Panc1 (cell line): ENCODE data around the gene AQP1. TPM values are rescaled to one million over a fixed set of nuclear protein-coding genes. Genes with fewer than 3 reads are reported as not detected.

Experiments used
- ATAC-seq: fragments of 200-7000 bp; cut with Tn5 transposase; 2 replicates; pipeline ENCODE4 v1.9.1; 2020; ENCODE audit warnings: mild to moderate bottlenecking, moderate library complexity
- BruUV-seq: library from RNA; stranded (reverse); fragments of 400-500 nt; replicated peaks from 2 replicates; lab custom pipeline; 2021; lab: Mats Ljungman, UMichigan
- CTCF ChIA-PET: fragments of 300-600 bp; sonication (Branson Sonifier 250); formaldehyde crosslinking; loops from one replicate; lab custom pipeline; 2022; ENCODE audit warnings: antibody characterized with exemption; lab: Charles Lee
- POLR2A ChIA-PET: fragments of 300-600 bp; sonication (Branson Sonifier 250); formaldehyde crosslinking; loops from one replicate; lab custom pipeline; 2022; ENCODE audit warnings: antibody characterized with exemption; lab: Charles Lee
- DNase-seq: peaks from one replicate; pipeline ENCODE4 v3.0.0-alpha.2; 2010; ENCODE audit warnings: low read depth, low spot score
- H3K27ac ChIP-seq: 2 replicates; pipeline ENCODE4 v1.5.1; 2011; ENCODE audit warnings: mild to moderate bottlenecking, low read length, inconsistent platforms
- H3K27me3 ChIP-seq: fragments of 200-500 bp; sonication (Bioruptor generic); 2 replicates; pipeline ENCODE4 v1.6.0; 2014; ENCODE audit warnings: low read length, inconsistent platforms; ENCODE audit not compliant: control insufficient read depth, insufficient read depth
- H3K36me3 ChIP-seq: fragments of 200-500 bp; sonication (Bioruptor generic); 2 replicates; pipeline ENCODE4 v1.5.1; 2014; ENCODE audit warnings: inconsistent platforms, mild to moderate bottlenecking, low read length, moderate library complexity; ENCODE audit not compliant: control insufficient read depth, insufficient read depth
- H3K4me1 ChIP-seq: 2 replicates; pipeline ENCODE4 v1.5.1; 2011; ENCODE audit warnings: inconsistent platforms, mild to moderate bottlenecking, low read length, moderate library complexity; ENCODE audit not compliant: control insufficient read depth, insufficient read depth
- H3K4me3 ChIP-seq, 2 experiments: 2 replicates each; pipeline ENCODE4 v1.5.1; 2011 to 2012; ENCODE audit warnings: low read depth in 2 of 2, low read length in 2 of 2, mild to moderate bottlenecking in 2 of 2, inconsistent platforms in 1 of 2, moderate library complexity in 1 of 2
- H3K9me3 ChIP-seq: fragments of 200-500 bp; sonication (Bioruptor generic); 2 replicates; pipeline ENCODE4 v1.5.1; 2014; ENCODE audit warnings: low read depth, mild to moderate bottlenecking, inconsistent platforms, low read length, moderate library complexity; ENCODE audit not compliant: control insufficient read depth, insufficient read depth
- POLR2AphosphoS5 ChIP-seq: IDR thresholded peaks from 2 replicates; pipeline ENCODE4 v1.6.1; 2012; ENCODE audit warnings: mild to moderate bottlenecking, low read depth, low read length, moderate library complexity
- SIN3A ChIP-seq: IDR thresholded peaks from 2 replicates; pipeline ENCODE4 v1.6.1; 2012; ENCODE audit warnings: low read depth, mild to moderate bottlenecking, low read length, moderate library complexity, borderline replicate concordance; ENCODE audit not compliant: insufficient read depth
- TCF7L2 ChIP-seq: IDR thresholded peaks from 2 replicates; pipeline ENCODE4 v1.6.1; 2011; ENCODE audit warnings: mild to moderate bottlenecking, low read depth, low read length, inconsistent platforms
- in situ Hi-C: cut with HindIII; loops from 2 replicates; pipeline ENCODE4 v1.10.0; 2016; ENCODE audit warnings: low sequenced_read_pairs, low pct_unique_long_range_greater_than_20kb
- intact Hi-C: fragments of 100-400 bp; cut with micrococcal nuclease; formaldehyde crosslinking; loops from one replicate; pipeline ENCODE4 v1.10.0; 2022; ENCODE audit not compliant: unreplicated experiment
- total RNA-seq: library from RNA; stranded (reverse); gene quantifications from one replicate; pipeline ENCODE4 v1.2.1, GENCODE V29; 2021; ENCODE audit not compliant: unreplicated experiment
- TF ChIP-seq, protein P1 (sequence below): fragments of 450-650 bp; IDR thresholded peaks from 2 replicates; pipeline ENCODE4 v1.5.1; 2017; ENCODE audit warnings: mild to moderate bottlenecking
- TF ChIP-seq, protein P2 (sequence below), 2 experiments: IDR thresholded peaks; 2 replicates each; pipeline ENCODE4 v1.6.1; 2011 to 2012; ENCODE audit warnings: low read depth in 2 of 2, control low read depth in 1 of 2, low read length in 1 of 2, mild to moderate bottlenecking in 1 of 2, moderate library complexity in 1 of 2; ENCODE audit not compliant: insufficient read depth in 1 of 2

Gene AQP1
- total RNA-seq, 1 experiment from 2014 or later: 0.57 TPM

DNA sequence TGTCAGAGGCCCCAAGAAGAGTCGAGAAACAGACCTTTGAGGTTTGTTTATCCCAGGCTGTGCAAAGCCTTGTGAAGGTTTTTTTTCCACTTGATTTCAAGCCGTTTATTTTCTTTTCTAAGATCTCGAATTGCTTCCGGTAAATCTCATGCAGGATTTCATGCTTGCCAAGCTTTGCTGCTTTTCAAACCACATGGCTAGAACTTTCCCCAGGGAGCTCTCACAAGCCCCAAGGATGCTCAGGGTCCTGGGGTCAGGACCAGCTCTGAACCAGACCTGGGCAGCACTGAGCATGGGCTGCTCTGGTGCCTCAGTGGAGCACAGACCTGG lies 48.0 kb upstream of the AQP1 start:
- Histone ChIP-seq H3K4me1 (no peaks in the 10 kb centered on the region), H3K4me3 (no peak overlapping the region), H3K27me3 (no peaks in the 10 kb centered on the region), H3K27ac (no peak overlapping the region), H3K36me3 (no peaks in the 10 kb centered on the region), H3K9me3 (no peaks in the 10 kb centered on the region)
- no TSS peak for BruUV-seq
- TF ChIP-seq SIN3A (no peak), POLR2AphosphoS5 (no peak), TCF7L2 (no peak)
- TF ChIP-seq, protein P1, sequence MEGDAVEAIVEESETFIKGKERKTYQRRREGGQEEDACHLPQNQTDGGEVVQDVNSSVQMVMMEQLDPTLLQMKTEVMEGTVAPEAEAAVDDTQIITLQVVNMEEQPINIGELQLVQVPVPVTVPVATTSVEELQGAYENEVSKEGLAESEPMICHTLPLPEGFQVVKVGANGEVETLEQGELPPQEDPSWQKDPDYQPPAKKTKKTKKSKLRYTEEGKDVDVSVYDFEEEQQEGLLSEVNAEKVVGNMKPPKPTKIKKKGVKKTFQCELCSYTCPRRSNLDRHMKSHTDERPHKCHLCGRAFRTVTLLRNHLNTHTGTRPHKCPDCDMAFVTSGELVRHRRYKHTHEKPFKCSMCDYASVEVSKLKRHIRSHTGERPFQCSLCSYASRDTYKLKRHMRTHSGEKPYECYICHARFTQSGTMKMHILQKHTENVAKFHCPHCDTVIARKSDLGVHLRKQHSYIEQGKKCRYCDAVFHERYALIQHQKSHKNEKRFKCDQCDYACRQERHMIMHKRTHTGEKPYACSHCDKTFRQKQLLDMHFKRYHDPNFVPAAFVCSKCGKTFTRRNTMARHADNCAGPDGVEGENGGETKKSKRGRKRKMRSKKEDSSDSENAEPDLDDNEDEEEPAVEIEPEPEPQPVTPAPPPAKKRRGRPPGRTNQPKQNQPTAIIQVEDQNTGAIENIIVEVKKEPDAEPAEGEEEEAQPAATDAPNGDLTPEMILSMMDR: no peak
- TF ChIP-seq, protein P2, sequence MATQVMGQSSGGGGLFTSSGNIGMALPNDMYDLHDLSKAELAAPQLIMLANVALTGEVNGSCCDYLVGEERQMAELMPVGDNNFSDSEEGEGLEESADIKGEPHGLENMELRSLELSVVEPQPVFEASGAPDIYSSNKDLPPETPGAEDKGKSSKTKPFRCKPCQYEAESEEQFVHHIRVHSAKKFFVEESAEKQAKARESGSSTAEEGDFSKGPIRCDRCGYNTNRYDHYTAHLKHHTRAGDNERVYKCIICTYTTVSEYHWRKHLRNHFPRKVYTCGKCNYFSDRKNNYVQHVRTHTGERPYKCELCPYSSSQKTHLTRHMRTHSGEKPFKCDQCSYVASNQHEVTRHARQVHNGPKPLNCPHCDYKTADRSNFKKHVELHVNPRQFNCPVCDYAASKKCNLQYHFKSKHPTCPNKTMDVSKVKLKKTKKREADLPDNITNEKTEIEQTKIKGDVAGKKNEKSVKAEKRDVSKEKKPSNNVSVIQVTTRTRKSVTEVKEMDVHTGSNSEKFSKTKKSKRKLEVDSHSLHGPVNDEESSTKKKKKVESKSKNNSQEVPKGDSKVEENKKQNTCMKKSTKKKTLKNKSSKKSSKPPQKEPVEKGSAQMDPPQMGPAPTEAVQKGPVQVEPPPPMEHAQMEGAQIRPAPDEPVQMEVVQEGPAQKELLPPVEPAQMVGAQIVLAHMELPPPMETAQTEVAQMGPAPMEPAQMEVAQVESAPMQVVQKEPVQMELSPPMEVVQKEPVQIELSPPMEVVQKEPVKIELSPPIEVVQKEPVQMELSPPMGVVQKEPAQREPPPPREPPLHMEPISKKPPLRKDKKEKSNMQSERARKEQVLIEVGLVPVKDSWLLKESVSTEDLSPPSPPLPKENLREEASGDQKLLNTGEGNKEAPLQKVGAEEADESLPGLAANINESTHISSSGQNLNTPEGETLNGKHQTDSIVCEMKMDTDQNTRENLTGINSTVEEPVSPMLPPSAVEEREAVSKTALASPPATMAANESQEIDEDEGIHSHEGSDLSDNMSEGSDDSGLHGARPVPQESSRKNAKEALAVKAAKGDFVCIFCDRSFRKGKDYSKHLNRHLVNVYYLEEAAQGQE (IDR thresholded peaks at IDR 0.05; ENCODE audit: insufficient read depth in 1 of 2, low read depth in 2 of 2, low read length in 1 of 2): no peak
- ATAC-seq: no peak
- DNase-seq: no peak
- in situ Hi-C loops (no loop called here), intact Hi-C loops (no loop called here)
- CTCF ChIA-PET: no interaction called here
- POLR2A ChIA-PET: no interaction called here

DNA sequence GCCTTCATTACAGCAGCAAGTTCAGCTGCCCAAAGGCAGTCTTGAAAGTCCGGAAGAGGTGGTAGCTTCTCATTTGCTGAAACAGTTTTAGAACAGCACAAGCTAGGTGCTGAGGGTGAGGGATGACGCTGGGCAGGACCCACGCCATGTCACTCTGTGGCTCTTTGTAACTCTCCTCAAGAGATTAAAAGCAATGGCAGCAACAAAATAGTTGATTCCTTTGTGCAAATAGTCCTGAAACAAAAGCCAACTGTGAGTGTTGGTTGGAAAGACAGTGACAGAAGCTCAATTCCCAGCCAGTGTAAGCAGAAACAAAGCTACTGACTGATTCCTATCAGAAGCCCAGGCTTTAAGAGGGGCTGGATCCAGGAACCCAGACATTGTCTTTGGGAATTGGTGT lies 47.6 kb upstream of the AQP1 start:
- Histone ChIP-seq H3K36me3 (no peaks in the 10 kb centered on the region), H3K9me3 (no peaks in the 10 kb centered on the region), H3K27me3 (no peaks in the 10 kb centered on the region), H3K4me1 (no peaks in the 10 kb centered on the region), H3K4me3 (no peak overlapping the region), H3K27ac (no peak overlapping the region)
- TF ChIP-seq SIN3A (no peak), TCF7L2 (no peak), POLR2AphosphoS5 (no peak)
- TF ChIP-seq, protein P2 (IDR thresholded peaks at IDR 0.05; ENCODE audit: insufficient read depth in 1 of 2, low read depth in 2 of 2, low read length in 1 of 2): no peak
- TF ChIP-seq, protein P1: no peak
- ChIA-PET CTCF (no interaction called here), POLR2A (no interaction called here)
- no peak for DNase-seq
- intact Hi-C loops (no loop called here), in situ Hi-C loops (no loop called here)
- BruUV-seq: no TSS peak
- ATAC-seq: no peak
